CD4-positive, alpha-beta memory T cell (primary cell): ENCODE data around the gene MYO5B. TPM values are rescaled to one million over a fixed set of nuclear protein-coding genes. Genes with fewer than 3 reads are reported as not detected.

ENCODE experiments used
- CTCF ChIA-PET: fragments of 350-600 bp; sonication (Branson Sonifier 250); formaldehyde crosslinking; loops from one replicate; lab custom pipeline; 2021; ENCODE audit warnings: inconsistent platforms; ENCODE audit not compliant: partially characterized antibody; lab: Charles Lee
- POLR2A ChIA-PET: fragments of 350-600 bp; sonication (Branson Sonifier 250); formaldehyde crosslinking; loops from one replicate; lab custom pipeline; 2021; ENCODE audit not compliant: partially characterized antibody; lab: Charles Lee
- DNase-seq, 5 donors: peaks; one replicate each; pipeline versions ENCODE4 v3.0.0 to v3.0.0-alpha.2; 2020 to 2022; ENCODE audit warnings: mixed read lengths in 1 of 5
- H3K27ac ChIP-seq: one replicate; pipeline ENCODE4 v1.7.0; 2013; ENCODE audit warnings: low read depth, low read length
- H3K27me3 ChIP-seq: 2 replicates; pipeline ENCODE4 v1.7.0; 2013; ENCODE audit warnings: mild to moderate bottlenecking, low read length, moderate library complexity; ENCODE audit not compliant: insufficient read depth
- H3K36me3 ChIP-seq: 2 replicates; pipeline ENCODE4 v1.7.0; 2013; ENCODE audit warnings: mild to moderate bottlenecking, low read length, moderate library complexity; ENCODE audit not compliant: insufficient read depth
- H3K4me1 ChIP-seq: 2 replicates; pipeline ENCODE4 v1.7.0; 2013; ENCODE audit warnings: mild to moderate bottlenecking, low read length, moderate library complexity; ENCODE audit not compliant: insufficient read depth
- H3K4me3 ChIP-seq, 2 donors: one replicate each; pipeline ENCODE4 v1.7.0; 2013; ENCODE audit warnings: low read length in 2 of 2, mild to moderate bottlenecking in 1 of 2
- H3K9me3 ChIP-seq, 2 donors: one replicate each; pipeline ENCODE4 v1.7.0; 2013; ENCODE audit warnings: low read length in 2 of 2, control low read depth in 1 of 2; ENCODE audit not compliant: control insufficient read depth in 1 of 2
- H3K27ac Mint-ChIP-seq, 7 donors: one replicate each; pipeline ENCODE4 v1.8.0; 2020 to 2021; ENCODE audit warnings: mixed read lengths in 7 of 7, mild to moderate bottlenecking in 6 of 7, inconsistent platforms in 3 of 7, moderate library complexity in 3 of 7
- H3K27me3 Mint-ChIP-seq, 2 donors: one replicate each; pipeline ENCODE4 v1.8.0; 2020 to 2021; ENCODE audit warnings: mixed read lengths in 2 of 2
- H3K36me3 Mint-ChIP-seq, 2 donors: one replicate each; pipeline ENCODE4 v1.8.0; 2020 to 2021; ENCODE audit warnings: mixed read lengths in 2 of 2, inconsistent platforms in 1 of 2, mild to moderate bottlenecking in 1 of 2
- H3K4me1 Mint-ChIP-seq, 4 donors: one replicate each; pipeline ENCODE4 v1.8.0; 2020 to 2021; ENCODE audit warnings: mixed read lengths in 4 of 4, mild to moderate bottlenecking in 1 of 4
- H3K4me3 Mint-ChIP-seq, 8 donors: one replicate each; pipeline ENCODE4 v1.8.0; 2020 to 2021; ENCODE audit warnings: mixed read lengths in 8 of 8, mild to moderate bottlenecking in 7 of 8, moderate library complexity in 6 of 8, inconsistent platforms in 3 of 8
- H3K9me3 Mint-ChIP-seq, 8 donors: one replicate each; pipeline ENCODE4 v1.8.0; 2020 to 2021; ENCODE audit warnings: mixed read lengths in 8 of 8, mild to moderate bottlenecking in 5 of 8, inconsistent platforms in 3 of 8, moderate library complexity in 1 of 8
- intact Hi-C: fragments of 100-400 bp; cut with micrococcal nuclease; formaldehyde crosslinking; loops from one replicate; pipeline ENCODE4 v1.15.1; 2023
- polyA plus RNA-seq, 2 donors: library from polyadenylated mRNA; unstranded; fragments of 300-500 nt; fragmentation: Illumina TruSeq; gene quantifications; one replicate each; pipeline ENCODE4 v1.2.3, GENCODE V29; 2021
- total RNA-seq, 2 experiments: library from RNA; stranded (reverse); gene quantifications; one replicate each; pipeline ENCODE4 v1.2.3, GENCODE V29; 2021

Gene MYO5B
- total and polyA plus RNA-seq, 4 experiments from 2014 or later: 0.02 TPM; not detected in 3

GRCh38 chr18:49935215-49935614 lies 259.7 kb downstream of the MYO5B start:
- no peak overlapping the region for H3K27ac Mint-ChIP-seq
- POLR2A ChIA-PET: no interaction called here

GRCh38 chr18:49934457-49934856 lies 260.5 kb downstream of the MYO5B start:
- intact Hi-C loops: no loop called here
- POLR2A ChIA-PET: no interaction called here
- Mint-ChIP-seq H3K27me3 (peaks cover 2 to 7% of the 10 kb centered on the region in 2 donors), H3K4me1 (peaks cover 0 to 2% (median 0%) of the 10 kb centered on the region in 4 donors), H3K27ac (no peak overlapping the region), H3K4me3 (no peak overlapping the region), H3K36me3 (no peaks in the 10 kb centered on the region), H3K9me3 (no peaks in the 10 kb centered on the region)
- CTCF ChIA-PET: no interaction called here
- Histone ChIP-seq H3K36me3 (no peaks in the 10 kb centered on the region), H3K27me3 (no peaks in the 10 kb centered on the region), H3K9me3 (no peaks in the 10 kb centered on the region), H3K27ac (no peak overlapping the region), H3K4me3 (no peak overlapping the region), H3K4me1 (no peaks in the 10 kb centered on the region)
- DNase-seq: no peak

More at GRCh38 chr18:49935215-49935614, 259.7 kb downstream of the MYO5B start:
- Mint-ChIP-seq H3K27me3 (peaks cover 2 to 7% of the 10 kb centered on the region in 2 donors), H3K36me3 (no peaks in the 10 kb centered on the region), H3K9me3 (no peaks in the 10 kb centered on the region), H3K4me1 (peaks cover 0 to 2% (median 0%) of the 10 kb centered on the region in 4 donors), H3K4me3 (no peak overlapping the region)
- no peak for DNase-seq
- Histone ChIP-seq H3K36me3 (no peaks in the 10 kb centered on the region), H3K27me3 (no peaks in the 10 kb centered on the region), H3K4me3 (no peak overlapping the region), H3K27ac (no peak overlapping the region), H3K4me1 (no peaks in the 10 kb centered on the region), H3K9me3 (no peaks in the 10 kb centered on the region)
- intact Hi-C loops: no loop called here
- CTCF ChIA-PET: no interaction called here

GRCh38 chr18:49933530-49934128 lies 261.3 kb downstream of the MYO5B start:
- H3K9me3 Mint-ChIP-seq: no peaks in the 10 kb centered on the region
- no peak overlapping the region for H3K4me3 Mint-ChIP-seq
- intact Hi-C loops: no loop called here
- no peak for DNase-seq
- CTCF ChIA-PET: no interaction called here
- Histone ChIP-seq H3K27me3 (no peaks in the 10 kb centered on the region), H3K4me3 (no peak overlapping the region), H3K36me3 (no peaks in the 10 kb centered on the region), H3K4me1 (no peaks in the 10 kb centered on the region), H3K9me3 (no peaks in the 10 kb centered on the region), H3K27ac (no peak overlapping the region)
- H3K27ac Mint-ChIP-seq: no peak overlapping the region
- peaks cover 0 to 2% (median 0%) of the 10 kb centered on the region in 4 donors for H3K4me1 Mint-ChIP-seq
- peaks cover 2 to 7% of the 10 kb centered on the region in 2 donors for H3K27me3 Mint-ChIP-seq
- POLR2A ChIA-PET: no interaction called here
- no peaks in the 10 kb centered on the region for H3K36me3 Mint-ChIP-seq

- Histone ChIP-seq H3K27ac (no peak overlapping the region), H3K36me3 (no peaks in the 10 kb centered on the region), H3K4me1 (no peaks in the 10 kb centered on the region), H3K4me3 (no peak overlapping the region), H3K9me3 (no peaks in the 10 kb centered on the region), H3K27me3 (no peaks in the 10 kb centered on the region)
- Mint-ChIP-seq H3K27ac (no peak overlapping the region), H3K27me3 (peaks cover 1 to 9% of the 10 kb centered on the region in 2 donors), H3K4me1 (peaks cover 0 to 2% (median 0%) of the 10 kb centered on the region in 4 donors), H3K9me3 (no peaks in the 10 kb centered on the region), H3K36me3 (no peaks in the 10 kb centered on the region), H3K4me3 (no peak overlapping the region)
- ChIA-PET POLR2A (no interaction called here), CTCF (interaction anchor here (1.2 kb wide), 1 partner anchor 9 kb away, joined by 4 read pairs; no protein-coding TSS in a partner anchor)
- no peak for DNase-seq
- intact Hi-C loops: no loop called here
Observed at GRCh38 chr18:49931760-49932159, 263.2 kb downstream of the MYO5B start.

GRCh38 chr18:49931179-49931578 lies 263.8 kb downstream of the MYO5B start:
- Histone ChIP-seq H3K36me3 (no peaks in the 10 kb centered on the region), H3K4me3 (no peak overlapping the region), H3K4me1 (no peaks in the 10 kb centered on the region), H3K27ac (no peak overlapping the region), H3K27me3 (no peaks in the 10 kb centered on the region), H3K9me3 (no peaks in the 10 kb centered on the region)
- H3K27ac Mint-ChIP-seq: no peak overlapping the region
- no peak for DNase-seq
- H3K36me3 Mint-ChIP-seq: no peaks in the 10 kb centered on the region
- ChIA-PET CTCF (no interaction called here), POLR2A (no interaction called here)
- H3K4me3 Mint-ChIP-seq: no peak overlapping the region
- H3K4me1 Mint-ChIP-seq: peaks cover 0 to 2% (median 0%) of the 10 kb centered on the region in 4 donors
- intact Hi-C loops: no loop called here
- no peaks in the 10 kb centered on the region for H3K9me3 Mint-ChIP-seq
- peaks cover 1 to 15% of the 10 kb centered on the region in 2 donors for H3K27me3 Mint-ChIP-seq

- POLR2A ChIA-PET: no interaction called here
- H3K4me3 Mint-ChIP-seq: no peak overlapping the region
- H3K27me3 ChIP-seq: no peaks in the 10 kb centered on the region
- H3K27ac Mint-ChIP-seq: no peak overlapping the region
- CTCF ChIA-PET: no interaction called here
- peaks cover 0 to 7% (median 0%) of the 10 kb centered on the region in 8 donors for H3K9me3 Mint-ChIP-seq
- no peaks in the 10 kb centered on the region for H3K9me3 ChIP-seq
- peaks cover 7 to 20% of the 10 kb centered on the region in 2 donors for H3K27me3 Mint-ChIP-seq
- H3K27ac ChIP-seq: no peak overlapping the region
- H3K4me1 ChIP-seq: no peaks in the 10 kb centered on the region
- H3K36me3 Mint-ChIP-seq: no peaks in the 10 kb centered on the region
- H3K36me3 ChIP-seq: no peaks in the 10 kb centered on the region
- H3K4me3 ChIP-seq: no peak overlapping the region
- H3K4me1 Mint-ChIP-seq: no peaks in the 10 kb centered on the region
- intact Hi-C loops: no loop called here
- no peak for DNase-seq
Observed at GRCh38 chr18:49926106-49926745, 268.7 kb downstream of the MYO5B start.

GRCh38 chr18:49924293-49924983 lies 270.5 kb downstream of the MYO5B start:
- H3K27ac Mint-ChIP-seq: no peak overlapping the region
- Histone ChIP-seq H3K4me1 (no peaks in the 10 kb centered on the region), H3K27me3 (peaks cover 2% of the 10 kb centered on the region), H3K4me3 (no peak overlapping the region), H3K9me3 (no peaks in the 10 kb centered on the region), H3K36me3 (no peaks in the 10 kb centered on the region), H3K27ac (no peak overlapping the region)
- intact Hi-C loops: no loop called here
- H3K27me3 Mint-ChIP-seq: peaks cover 14 to 34% of the 10 kb centered on the region in 2 donors
- H3K4me1 Mint-ChIP-seq: no peaks in the 10 kb centered on the region
- ChIA-PET POLR2A (no interaction called here), CTCF (no interaction called here)
- peaks cover 0 to 7% (median 0%) of the 10 kb centered on the region in 8 donors for H3K9me3 Mint-ChIP-seq
- no peak overlapping the region for H3K4me3 Mint-ChIP-seq
- DNase-seq: no peak
- no peaks in the 10 kb centered on the region for H3K36me3 Mint-ChIP-seq
